Panc1 (cell line): ENCODE results near the gene DEPP1. TPM values are rescaled to one million over a fixed set of nuclear protein-coding genes. Genes with fewer than 3 reads are reported as not detected.

Experiments
- ATAC-seq: fragments of 200-7000 bp; cut with Tn5 transposase; 2 replicates; pipeline ENCODE4 v1.9.1; 2020; ENCODE audit warnings: mild to moderate bottlenecking, moderate library complexity
- BruUV-seq: library from RNA; stranded (reverse); fragments of 400-500 nt; replicated peaks from 2 replicates; lab custom pipeline; 2021; lab: Mats Ljungman, UMichigan
- CTCF ChIA-PET: fragments of 300-600 bp; sonication (Branson Sonifier 250); formaldehyde crosslinking; loops from one replicate; lab custom pipeline; 2022; ENCODE audit warnings: antibody characterized with exemption; lab: Charles Lee
- POLR2A ChIA-PET: fragments of 300-600 bp; sonication (Branson Sonifier 250); formaldehyde crosslinking; loops from one replicate; lab custom pipeline; 2022; ENCODE audit warnings: antibody characterized with exemption; lab: Charles Lee
- DNase-seq: peaks from one replicate; pipeline ENCODE4 v3.0.0-alpha.2; 2010; ENCODE audit warnings: low read depth, low spot score
- H3K27ac ChIP-seq: 2 replicates; pipeline ENCODE4 v1.5.1; 2011; ENCODE audit warnings: mild to moderate bottlenecking, low read length, inconsistent platforms
- H3K27me3 ChIP-seq: fragments of 200-500 bp; sonication (Bioruptor generic); 2 replicates; pipeline ENCODE4 v1.6.0; 2014; ENCODE audit warnings: low read length, inconsistent platforms; ENCODE audit not compliant: control insufficient read depth, insufficient read depth
- H3K36me3 ChIP-seq: fragments of 200-500 bp; sonication (Bioruptor generic); 2 replicates; pipeline ENCODE4 v1.5.1; 2014; ENCODE audit warnings: inconsistent platforms, mild to moderate bottlenecking, low read length, moderate library complexity; ENCODE audit not compliant: control insufficient read depth, insufficient read depth
- H3K4me1 ChIP-seq: 2 replicates; pipeline ENCODE4 v1.5.1; 2011; ENCODE audit warnings: inconsistent platforms, mild to moderate bottlenecking, low read length, moderate library complexity; ENCODE audit not compliant: control insufficient read depth, insufficient read depth
- H3K4me3 ChIP-seq, 2 experiments: 2 replicates each; pipeline ENCODE4 v1.5.1; 2011 to 2012; ENCODE audit warnings: low read depth in 2 of 2, low read length in 2 of 2, mild to moderate bottlenecking in 2 of 2, inconsistent platforms in 1 of 2, moderate library complexity in 1 of 2
- H3K9me3 ChIP-seq: fragments of 200-500 bp; sonication (Bioruptor generic); 2 replicates; pipeline ENCODE4 v1.5.1; 2014; ENCODE audit warnings: low read depth, mild to moderate bottlenecking, inconsistent platforms, low read length, moderate library complexity; ENCODE audit not compliant: control insufficient read depth, insufficient read depth
- POLR2AphosphoS5 ChIP-seq: IDR thresholded peaks from 2 replicates; pipeline ENCODE4 v1.6.1; 2012; ENCODE audit warnings: mild to moderate bottlenecking, low read depth, low read length, moderate library complexity
- SIN3A ChIP-seq: IDR thresholded peaks from 2 replicates; pipeline ENCODE4 v1.6.1; 2012; ENCODE audit warnings: low read depth, mild to moderate bottlenecking, low read length, moderate library complexity, borderline replicate concordance; ENCODE audit not compliant: insufficient read depth
- TCF7L2 ChIP-seq: IDR thresholded peaks from 2 replicates; pipeline ENCODE4 v1.6.1; 2011; ENCODE audit warnings: mild to moderate bottlenecking, low read depth, low read length, inconsistent platforms
- in situ Hi-C: cut with HindIII; loops from 2 replicates; pipeline ENCODE4 v1.10.0; 2016; ENCODE audit warnings: low sequenced_read_pairs, low pct_unique_long_range_greater_than_20kb
- intact Hi-C: fragments of 100-400 bp; cut with micrococcal nuclease; formaldehyde crosslinking; loops from one replicate; pipeline ENCODE4 v1.10.0; 2022; ENCODE audit not compliant: unreplicated experiment
- total RNA-seq: library from RNA; stranded (reverse); gene quantifications from one replicate; pipeline ENCODE4 v1.2.1, GENCODE V29; 2021; ENCODE audit not compliant: unreplicated experiment
- TF ChIP-seq, protein P1 (sequence below): fragments of 450-650 bp; IDR thresholded peaks from 2 replicates; pipeline ENCODE4 v1.5.1; 2017; ENCODE audit warnings: mild to moderate bottlenecking
- TF ChIP-seq, protein P2 (sequence below), 2 experiments: IDR thresholded peaks; 2 replicates each; pipeline ENCODE4 v1.6.1; 2011 to 2012; ENCODE audit warnings: low read depth in 2 of 2, control low read depth in 1 of 2, low read length in 1 of 2, mild to moderate bottlenecking in 1 of 2, moderate library complexity in 1 of 2; ENCODE audit not compliant: insufficient read depth in 1 of 2

DEPP1 gene
- total RNA-seq, 1 experiment from 2014 or later, result 16.6 TPM

DNA sequence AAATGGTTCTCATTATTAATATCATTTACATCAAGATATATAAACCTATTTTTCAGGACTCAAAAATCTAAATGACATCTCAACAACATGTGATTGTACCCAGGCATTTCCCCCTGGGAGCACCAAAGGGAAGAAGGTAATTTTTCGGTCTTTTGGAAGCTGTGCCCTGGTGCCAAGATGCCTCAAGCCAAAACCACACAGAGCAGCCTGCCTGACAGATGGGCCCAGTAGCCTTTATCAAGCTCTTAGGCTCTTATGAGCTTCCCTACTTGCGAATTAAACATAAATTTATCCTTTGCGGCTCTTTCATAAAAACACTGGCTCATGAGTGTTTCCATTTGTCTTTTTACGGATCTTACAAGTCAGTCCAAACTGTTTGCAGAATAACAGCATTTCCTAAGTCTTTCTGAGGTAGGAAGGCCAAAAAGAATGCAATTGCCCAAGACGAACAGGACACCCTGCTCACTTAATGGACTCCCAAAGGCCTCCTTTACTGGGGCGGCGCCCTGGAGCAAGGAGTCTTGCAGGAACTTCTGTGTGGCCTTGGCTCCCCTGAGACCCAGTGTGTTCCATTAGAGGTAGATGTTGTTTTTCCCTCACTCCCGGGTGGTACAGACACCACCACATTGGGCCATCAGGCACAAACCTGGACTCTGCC lies 23.1 kb downstream of the DEPP1 start:
- CTCF ChIA-PET, result no interaction called here
- Histone ChIP-seq H3K4me3 (no peak overlapping the region), H3K9me3 (no peaks in the 10 kb centered on the region), H3K27me3 (no peaks in the 10 kb centered on the region), H3K27ac (no peak overlapping the region), H3K4me1 (peaks cover 18% of the 10 kb centered on the region), H3K36me3 (no peaks in the 10 kb centered on the region)
- in situ Hi-C loops, result no loop called here
- TF ChIP-seq, protein P1, sequence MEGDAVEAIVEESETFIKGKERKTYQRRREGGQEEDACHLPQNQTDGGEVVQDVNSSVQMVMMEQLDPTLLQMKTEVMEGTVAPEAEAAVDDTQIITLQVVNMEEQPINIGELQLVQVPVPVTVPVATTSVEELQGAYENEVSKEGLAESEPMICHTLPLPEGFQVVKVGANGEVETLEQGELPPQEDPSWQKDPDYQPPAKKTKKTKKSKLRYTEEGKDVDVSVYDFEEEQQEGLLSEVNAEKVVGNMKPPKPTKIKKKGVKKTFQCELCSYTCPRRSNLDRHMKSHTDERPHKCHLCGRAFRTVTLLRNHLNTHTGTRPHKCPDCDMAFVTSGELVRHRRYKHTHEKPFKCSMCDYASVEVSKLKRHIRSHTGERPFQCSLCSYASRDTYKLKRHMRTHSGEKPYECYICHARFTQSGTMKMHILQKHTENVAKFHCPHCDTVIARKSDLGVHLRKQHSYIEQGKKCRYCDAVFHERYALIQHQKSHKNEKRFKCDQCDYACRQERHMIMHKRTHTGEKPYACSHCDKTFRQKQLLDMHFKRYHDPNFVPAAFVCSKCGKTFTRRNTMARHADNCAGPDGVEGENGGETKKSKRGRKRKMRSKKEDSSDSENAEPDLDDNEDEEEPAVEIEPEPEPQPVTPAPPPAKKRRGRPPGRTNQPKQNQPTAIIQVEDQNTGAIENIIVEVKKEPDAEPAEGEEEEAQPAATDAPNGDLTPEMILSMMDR, result no peak
- TF ChIP-seq SIN3A, result no peak
- TF ChIP-seq TCF7L2, result no peak
- TF ChIP-seq, protein P2, sequence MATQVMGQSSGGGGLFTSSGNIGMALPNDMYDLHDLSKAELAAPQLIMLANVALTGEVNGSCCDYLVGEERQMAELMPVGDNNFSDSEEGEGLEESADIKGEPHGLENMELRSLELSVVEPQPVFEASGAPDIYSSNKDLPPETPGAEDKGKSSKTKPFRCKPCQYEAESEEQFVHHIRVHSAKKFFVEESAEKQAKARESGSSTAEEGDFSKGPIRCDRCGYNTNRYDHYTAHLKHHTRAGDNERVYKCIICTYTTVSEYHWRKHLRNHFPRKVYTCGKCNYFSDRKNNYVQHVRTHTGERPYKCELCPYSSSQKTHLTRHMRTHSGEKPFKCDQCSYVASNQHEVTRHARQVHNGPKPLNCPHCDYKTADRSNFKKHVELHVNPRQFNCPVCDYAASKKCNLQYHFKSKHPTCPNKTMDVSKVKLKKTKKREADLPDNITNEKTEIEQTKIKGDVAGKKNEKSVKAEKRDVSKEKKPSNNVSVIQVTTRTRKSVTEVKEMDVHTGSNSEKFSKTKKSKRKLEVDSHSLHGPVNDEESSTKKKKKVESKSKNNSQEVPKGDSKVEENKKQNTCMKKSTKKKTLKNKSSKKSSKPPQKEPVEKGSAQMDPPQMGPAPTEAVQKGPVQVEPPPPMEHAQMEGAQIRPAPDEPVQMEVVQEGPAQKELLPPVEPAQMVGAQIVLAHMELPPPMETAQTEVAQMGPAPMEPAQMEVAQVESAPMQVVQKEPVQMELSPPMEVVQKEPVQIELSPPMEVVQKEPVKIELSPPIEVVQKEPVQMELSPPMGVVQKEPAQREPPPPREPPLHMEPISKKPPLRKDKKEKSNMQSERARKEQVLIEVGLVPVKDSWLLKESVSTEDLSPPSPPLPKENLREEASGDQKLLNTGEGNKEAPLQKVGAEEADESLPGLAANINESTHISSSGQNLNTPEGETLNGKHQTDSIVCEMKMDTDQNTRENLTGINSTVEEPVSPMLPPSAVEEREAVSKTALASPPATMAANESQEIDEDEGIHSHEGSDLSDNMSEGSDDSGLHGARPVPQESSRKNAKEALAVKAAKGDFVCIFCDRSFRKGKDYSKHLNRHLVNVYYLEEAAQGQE (IDR thresholded peaks at IDR 0.05; ENCODE audit: insufficient read depth in 1 of 2, low read depth in 2 of 2, low read length in 1 of 2), result no peak
- no peak for TF ChIP-seq POLR2AphosphoS5
- DNase-seq (no peak), ATAC-seq (no peak)
- POLR2A ChIA-PET, result no interaction called here
- BruUV-seq, result no TSS peak
- intact Hi-C loops, result no loop called here

DNA sequence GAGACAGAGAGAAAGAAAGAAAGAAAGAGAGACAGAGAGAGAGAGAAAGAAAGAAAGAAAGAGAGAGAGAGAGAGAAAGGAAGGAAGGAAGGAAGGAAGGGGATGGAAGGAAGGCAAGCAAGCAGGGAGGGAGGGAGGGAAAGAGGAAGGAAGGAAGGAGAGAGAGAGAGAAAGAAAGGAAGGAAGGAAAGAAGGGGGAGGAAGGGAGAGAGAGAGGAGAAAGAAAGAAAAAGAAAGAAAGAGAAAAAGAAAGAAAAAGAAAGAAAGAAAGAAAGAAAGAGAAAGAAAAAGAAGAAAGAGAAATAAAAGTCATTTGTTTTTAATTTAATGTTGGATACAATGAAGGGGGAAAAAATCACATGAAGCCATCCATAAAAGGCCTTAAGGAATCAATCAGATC lies 23.6 kb downstream of the DEPP1 start:
- Histone ChIP-seq H3K27me3 (no peaks in the 10 kb centered on the region), H3K9me3 (no peaks in the 10 kb centered on the region), H3K4me3 (no peak overlapping the region), H3K27ac (no peak overlapping the region), H3K36me3 (no peaks in the 10 kb centered on the region), H3K4me1 (peaks cover 14% of the 10 kb centered on the region)
- CTCF ChIA-PET, result no interaction called here
- DNase-seq, result no peak
- TF ChIP-seq TCF7L2, result no peak
- TF ChIP-seq, protein P2 (IDR thresholded peaks at IDR 0.05; ENCODE audit: insufficient read depth in 1 of 2, low read depth in 2 of 2, low read length in 1 of 2), result no peak
- TF ChIP-seq POLR2AphosphoS5, result no peak
- no peak for TF ChIP-seq SIN3A
- BruUV-seq, result no TSS peak
- no peak for ATAC-seq
- in situ Hi-C loops, result no loop called here
- intact Hi-C loops, result no loop called here
- POLR2A ChIA-PET, result no interaction called here
